DMS 273 (cell line): ENCODE measurements around the gene MAP3K4.

Source experiments
- DNase-seq: peaks from one replicate; lab custom pipeline; 2025; ENCODE audit not compliant: unreplicated experiment; lab: John Stamatoyannopoulos, UW

The MAP3K4 gene

GRCh38 chr6:161080263-161080970 is 88.8 kb downstream of the MAP3K4 start:
- DNase-seq = no peak

- DNase-seq = no peak
Measured at GRCh38 chr6:161082215-161082614, 90.6 kb downstream of the MAP3K4 start.

- no peak for DNase-seq
Measured at GRCh38 chr6:161085246-161085645, 93.7 kb downstream of the MAP3K4 start.

GRCh38 chr6:161088676-161089328 is 97.2 kb downstream of the MAP3K4 start:
- no peak for DNase-seq

GRCh38 chr6:161091151-161091550 is 99.6 kb downstream of the MAP3K4 start:
- no peak for DNase-seq

- no peak for DNase-seq
Measured at GRCh38 chr6:161091972-161092701, 100.6 kb downstream of the MAP3K4 start.

GRCh38 chr6:161094955-161095354 is 103.4 kb downstream of the MAP3K4 start:
- DNase-seq = no peak

GRCh38 chr6:161095916-161096315 is 104.3 kb downstream of the MAP3K4 start:
- no peak for DNase-seq

- peak; percentile 8 for DNase-seq
Measured at GRCh38 chr6:161100072-161100471, 108.5 kb downstream of the MAP3K4 start.

- DNase-seq = peak; percentile 34
Measured at GRCh38 chr6:161101517-161101916, 109.9 kb downstream of the MAP3K4 start.

GRCh38 chr6:161103475-161103874 is 111.9 kb downstream of the MAP3K4 start:
- no peak for DNase-seq

- no peak for DNase-seq
Measured at GRCh38 chr6:161104966-161105365, 113.4 kb downstream of the MAP3K4 start.

GRCh38 chr6:161105408-161105807 is 113.8 kb downstream of the MAP3K4 start:
- DNase-seq = no peak

GRCh38 chr6:161107779-161108730 is 116.5 kb downstream of the MAP3K4 start:
- no peak for DNase-seq

GRCh38 chr6:161108916-161109315 is 117.3 kb downstream of the MAP3K4 start:
- no peak for DNase-seq

GRCh38 chr6:161109366-161109765 is 117.8 kb downstream of the MAP3K4 start:
- DNase-seq = no peak

- DNase-seq = no peak
Measured at GRCh38 chr6:161110028-161110779, 118.6 kb downstream of the MAP3K4 start.

GRCh38 chr6:161111261-161111660 is 119.7 kb downstream of the MAP3K4 start:
- no peak for DNase-seq

- no peak for DNase-seq
Measured at GRCh38 chr6:161115468-161115867, 123.9 kb downstream of the MAP3K4 start.

GRCh38 chr6:161116554-161116953 is 125.0 kb downstream of the MAP3K4 start:
- DNase-seq = no peak
